Chondrocyte (in vitro differentiated cells): ENCODE measurements around the gene TIMMDC1. TPM values are rescaled to one million over a fixed set of nuclear protein-coding genes. Genes with fewer than 3 reads are reported as not detected.

ENCODE experiments used
- DNase-seq: peaks from one replicate; pipeline ENCODE4 v3.0.0; 2021; ENCODE audit warnings: mixed read lengths, low spot score
- H3K27ac Mint-ChIP-seq: one replicate; pipeline ENCODE4 v1.8.0; 2021; ENCODE audit warnings: mild to moderate bottlenecking, moderate library complexity, mixed read lengths; ENCODE audit not compliant: unreplicated experiment
- H3K27me3 Mint-ChIP-seq: 2 replicates; pipeline ENCODE4 v1.8.0; 2021; ENCODE audit warnings: low read depth, mixed read lengths
- H3K36me3 Mint-ChIP-seq: 2 replicates; pipeline ENCODE4 v1.8.0; 2021; ENCODE audit warnings: low read depth, mixed read lengths
- H3K4me1 Mint-ChIP-seq: 2 replicates; pipeline ENCODE4 v1.8.0; 2021; ENCODE audit warnings: low read depth, mild to moderate bottlenecking, mixed read lengths
- H3K4me3 Mint-ChIP-seq: one replicate; pipeline ENCODE4 v1.8.0; 2021; ENCODE audit warnings: mild to moderate bottlenecking, moderate library complexity, mixed read lengths; ENCODE audit not compliant: unreplicated experiment
- H3K9me3 Mint-ChIP-seq: 2 replicates; pipeline ENCODE4 v1.8.0; 2021; ENCODE audit warnings: low read depth, mixed read lengths
- total RNA-seq: library from RNA; stranded (reverse); gene quantifications from 3 replicates; pipeline ENCODE4 v1.2.1, GENCODE V29; 2021
- TF ChIP-seq, protein P1 (sequence below): fragments of 200-600 bp; sonication (generic); IDR thresholded peaks from 2 replicates; pipeline ENCODE4 v1.5.0; 2021; ENCODE audit warnings: antibody characterized with exemption, mild to moderate bottlenecking, moderate library complexity

The TIMMDC1 gene
- total RNA-seq, 1 donor from 2014 or later = 94.8 TPM

DNA sequence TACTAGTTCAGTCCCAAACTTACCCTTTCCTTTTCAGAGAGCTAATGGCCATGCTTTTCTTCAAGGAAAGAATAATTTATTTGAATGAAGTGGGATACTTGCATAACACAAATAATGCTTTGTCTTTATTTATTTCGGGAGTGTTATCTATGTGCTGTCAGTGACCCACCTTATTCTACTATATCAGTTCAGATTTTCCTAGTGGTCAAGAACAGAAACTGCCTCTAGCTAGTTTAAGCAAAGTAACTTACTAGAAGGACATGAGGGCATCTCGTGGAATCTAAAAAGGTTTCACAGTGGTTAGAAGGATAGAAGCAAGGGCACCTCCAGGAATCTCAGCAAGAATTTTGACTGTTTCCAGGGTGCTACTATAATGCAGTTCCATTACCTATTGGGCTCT lies 3.8 kb upstream of the TIMMDC1 start:
- no peak for DNase-seq
- Mint-ChIP-seq H3K27ac (no peak overlapping the region), H3K27me3 (no peaks in the 10 kb centered on the region), H3K9me3 (no peaks in the 10 kb centered on the region), H3K36me3 (peaks cover 1% of the 10 kb centered on the region), H3K4me3 (no peak overlapping the region), H3K4me1 (peaks cover 16% of the 10 kb centered on the region)
- TF ChIP-seq, protein P1, sequence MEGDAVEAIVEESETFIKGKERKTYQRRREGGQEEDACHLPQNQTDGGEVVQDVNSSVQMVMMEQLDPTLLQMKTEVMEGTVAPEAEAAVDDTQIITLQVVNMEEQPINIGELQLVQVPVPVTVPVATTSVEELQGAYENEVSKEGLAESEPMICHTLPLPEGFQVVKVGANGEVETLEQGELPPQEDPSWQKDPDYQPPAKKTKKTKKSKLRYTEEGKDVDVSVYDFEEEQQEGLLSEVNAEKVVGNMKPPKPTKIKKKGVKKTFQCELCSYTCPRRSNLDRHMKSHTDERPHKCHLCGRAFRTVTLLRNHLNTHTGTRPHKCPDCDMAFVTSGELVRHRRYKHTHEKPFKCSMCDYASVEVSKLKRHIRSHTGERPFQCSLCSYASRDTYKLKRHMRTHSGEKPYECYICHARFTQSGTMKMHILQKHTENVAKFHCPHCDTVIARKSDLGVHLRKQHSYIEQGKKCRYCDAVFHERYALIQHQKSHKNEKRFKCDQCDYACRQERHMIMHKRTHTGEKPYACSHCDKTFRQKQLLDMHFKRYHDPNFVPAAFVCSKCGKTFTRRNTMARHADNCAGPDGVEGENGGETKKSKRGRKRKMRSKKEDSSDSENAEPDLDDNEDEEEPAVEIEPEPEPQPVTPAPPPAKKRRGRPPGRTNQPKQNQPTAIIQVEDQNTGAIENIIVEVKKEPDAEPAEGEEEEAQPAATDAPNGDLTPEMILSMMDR = peak; percentile 41

DNA sequence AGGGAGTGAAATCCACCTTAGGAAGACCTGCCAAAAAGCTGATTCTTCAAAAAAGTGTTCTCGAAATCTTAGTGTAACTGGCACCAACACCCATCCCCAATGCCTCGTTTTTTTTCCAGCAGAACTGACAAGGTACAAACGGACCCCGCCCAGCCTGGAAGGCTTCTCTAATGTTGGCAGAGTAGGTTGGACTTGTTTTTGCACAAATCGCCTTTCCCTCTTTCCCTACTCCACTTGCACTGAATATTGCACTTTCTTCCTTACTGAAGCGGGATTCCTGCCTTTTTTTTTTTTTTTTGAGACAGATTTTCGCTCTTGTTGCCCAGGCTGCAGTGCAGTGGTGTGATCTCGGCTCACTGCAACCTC lies 544 bp upstream of the TIMMDC1 start:
- Mint-ChIP-seq H3K4me1 (peaks cover 33% of the 10 kb centered on the region), H3K9me3 (no peaks in the 10 kb centered on the region), H3K27ac (peak overlapping the region; percentile 99), H3K27me3 (no peaks in the 10 kb centered on the region), H3K36me3 (no peaks in the 10 kb centered on the region), H3K4me3 (peak overlapping the region; percentile 99)
- TF ChIP-seq, protein P1 = no peak
- DNase-seq = no peak

DNA sequence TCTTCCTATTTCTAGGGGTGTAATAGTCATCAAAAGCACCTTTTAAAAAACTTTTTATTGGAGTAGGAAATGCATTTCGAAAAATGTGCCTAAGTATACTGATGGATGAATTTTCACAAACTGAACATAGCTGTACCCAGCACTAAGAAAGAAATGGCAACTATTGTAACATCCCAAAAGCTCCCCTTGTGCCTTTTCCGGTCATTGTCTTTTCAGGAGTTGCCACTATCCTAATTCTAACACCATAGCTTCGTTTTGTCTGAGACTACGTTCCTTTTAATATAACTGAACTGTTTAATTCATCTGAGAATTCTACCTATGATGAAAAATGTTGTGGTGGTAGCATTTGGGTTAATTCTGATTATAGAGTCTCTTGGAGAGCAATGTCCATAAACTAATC lies 1.9 kb downstream of the TIMMDC1 start:
- H3K9me3 Mint-ChIP-seq = no peaks in the 10 kb centered on the region
- H3K4me3 Mint-ChIP-seq = peak overlapping the region; percentile 99
- H3K27me3 Mint-ChIP-seq = no peaks in the 10 kb centered on the region
- peaks cover 3% of the 10 kb centered on the region for H3K36me3 Mint-ChIP-seq
- TF ChIP-seq, protein P1 = no peak
- H3K4me1 Mint-ChIP-seq = peaks cover 33% of the 10 kb centered on the region
- DNase-seq = no peak
- no peak overlapping the region for H3K27ac Mint-ChIP-seq

DNA sequence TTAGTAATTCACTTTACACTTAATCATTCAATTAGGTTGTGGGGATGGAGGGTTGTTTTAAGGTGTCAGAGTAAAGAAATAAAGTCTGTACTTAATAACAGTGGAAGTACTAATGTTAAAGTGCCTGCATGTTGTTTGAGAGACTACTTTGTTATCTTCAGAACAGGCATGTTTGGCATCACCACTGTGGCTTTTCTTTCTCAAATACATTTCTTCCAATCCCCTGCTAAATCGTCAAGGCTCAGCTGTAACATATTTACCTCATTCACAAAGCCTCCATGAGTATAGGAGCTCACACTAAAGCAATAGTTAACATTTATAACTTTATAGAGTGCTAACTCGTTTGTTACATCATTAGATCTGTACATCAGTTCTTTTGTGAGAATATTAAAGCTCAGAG lies 2.6 kb downstream of the TIMMDC1 start:
- Mint-ChIP-seq H3K4me1 (peaks cover 33% of the 10 kb centered on the region), H3K27me3 (no peaks in the 10 kb centered on the region), H3K27ac (no peak overlapping the region), H3K36me3 (peaks cover 6% of the 10 kb centered on the region), H3K4me3 (no peak overlapping the region), H3K9me3 (no peaks in the 10 kb centered on the region)
- TF ChIP-seq, protein P1 = no peak
- DNase-seq = no peak

DNA sequence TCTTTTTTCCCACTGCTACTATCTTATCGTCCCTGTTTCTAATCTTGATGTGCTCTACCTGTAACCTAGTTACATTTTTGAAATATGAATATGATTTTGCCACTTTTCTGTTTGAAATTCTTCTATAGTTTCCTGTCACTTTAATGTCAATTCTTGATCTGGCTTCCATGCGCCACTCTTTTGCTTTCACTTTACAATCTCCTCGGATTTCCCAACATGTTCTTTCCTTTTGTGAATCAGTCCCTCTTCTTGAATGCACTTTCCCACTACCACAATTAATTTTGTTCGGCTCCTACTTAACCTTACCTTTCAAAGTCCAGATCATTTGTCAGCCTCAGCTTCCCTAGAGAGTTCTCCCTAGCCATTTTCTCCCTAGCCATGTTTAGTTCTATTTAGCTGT lies 8.3 kb downstream of the TIMMDC1 start:
- DNase-seq = no peak
- H3K9me3 Mint-ChIP-seq = no peaks in the 10 kb centered on the region
- no peaks in the 10 kb centered on the region for H3K27me3 Mint-ChIP-seq
- no peaks in the 10 kb centered on the region for H3K4me1 Mint-ChIP-seq
- H3K36me3 Mint-ChIP-seq = peaks cover 29% of the 10 kb centered on the region
- TF ChIP-seq, protein P1 = no peak
- no peak overlapping the region for H3K27ac Mint-ChIP-seq
- H3K4me3 Mint-ChIP-seq = no peak overlapping the region
